Measurements from ENCODE around the gene LNX2. TPM values are rescaled to one million over a fixed set of nuclear protein-coding genes. Genes with fewer than 3 reads are reported as not detected.

LNX2 gene
- total and polyA plus RNA-seq, 11 donors = 3.6 to 18.7 (median 12.7) TPM

DNA sequence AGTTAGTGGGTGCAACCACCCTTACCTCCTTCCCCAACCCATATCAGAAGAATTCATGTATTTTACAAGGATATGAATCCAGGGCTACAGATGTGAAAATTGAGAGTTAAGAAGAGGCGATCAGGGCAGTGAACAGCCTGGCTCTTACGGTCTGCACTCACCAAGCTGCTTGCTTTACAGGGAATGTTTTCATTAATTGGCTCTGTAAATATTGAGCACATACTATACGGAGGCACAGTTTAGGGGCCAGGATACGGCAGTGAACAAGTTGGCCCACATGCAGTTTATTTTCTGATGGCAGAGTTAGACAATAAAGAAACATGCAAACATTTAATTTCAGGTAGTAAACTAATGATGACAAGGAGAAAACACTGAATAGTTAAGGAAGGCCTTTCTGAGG, 7.8 kb upstream of the LNX2 start:
- 68 to 96% (median 87%) methylated on average over 4 of the region's 4 CpGs for WGBS, 4 donors
- ATAC-seq = no peak
- DNase-seq = no peak

DNA sequence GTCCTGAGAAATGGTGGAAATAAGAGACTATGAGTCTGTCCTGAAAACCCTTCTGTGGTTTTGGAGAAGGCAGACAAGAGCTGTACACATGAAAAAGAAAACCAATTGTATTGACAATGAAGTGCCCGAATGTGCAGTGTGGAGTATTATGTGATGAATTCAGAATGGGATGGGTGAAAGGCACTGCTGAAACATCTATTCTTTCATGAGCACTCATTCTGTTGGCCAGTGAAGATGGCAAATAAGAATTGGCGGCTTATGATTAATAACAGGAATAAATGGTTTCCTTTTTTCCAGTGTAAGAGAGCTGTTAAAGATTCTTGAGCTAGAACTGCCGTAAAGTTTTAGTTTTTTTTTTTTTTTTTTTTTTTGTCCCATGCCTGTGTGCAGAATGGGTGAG, 7.1 kb upstream of the LNX2 start:
- H3K4me1 ChIP-seq = peaks cover 0 to 22% (median 10%) of the 10 kb centered on the region in 12 donors
- WGBS, 4 donors = 85 to 96% (median 89%) methylated on average over 3 of the region's 3 CpGs
- intact Hi-C loops (cut with DNase I) = loop anchor here in 2 of 10 donors (10.0 kb wide), 2 partner anchors 173 to 203 kb away; partner anchors contain the start of genes GTF3A (in 2 of the 2) and MTIF3 (in 1 of the 2)

More for the DNA sequence above, 7.8 kb upstream of the LNX2 start:
- H3K4me1 ChIP-seq = peaks cover 0 to 15% (median 4%) of the 10 kb centered on the region in 12 donors
- no peak overlapping the region for H3K27ac ChIP-seq
- peaks cover 0 to 34% (median 2%) of the 10 kb centered on the region in 9 donors for H3K36me3 ChIP-seq
- no peaks in the 10 kb centered on the region for H3K27me3 ChIP-seq
- H3K9me3 ChIP-seq = no peaks in the 10 kb centered on the region
- H3K4me3 ChIP-seq = no peak overlapping the region
- intact Hi-C loops (cut with DNase I) = loop anchor here in 2 of 10 donors (10.0 kb wide), 2 partner anchors 173 to 203 kb away; partner anchors contain the start of genes GTF3A (in 2 of the 2) and MTIF3 (in 1 of the 2)
- TF ChIP-seq, protein P1, sequence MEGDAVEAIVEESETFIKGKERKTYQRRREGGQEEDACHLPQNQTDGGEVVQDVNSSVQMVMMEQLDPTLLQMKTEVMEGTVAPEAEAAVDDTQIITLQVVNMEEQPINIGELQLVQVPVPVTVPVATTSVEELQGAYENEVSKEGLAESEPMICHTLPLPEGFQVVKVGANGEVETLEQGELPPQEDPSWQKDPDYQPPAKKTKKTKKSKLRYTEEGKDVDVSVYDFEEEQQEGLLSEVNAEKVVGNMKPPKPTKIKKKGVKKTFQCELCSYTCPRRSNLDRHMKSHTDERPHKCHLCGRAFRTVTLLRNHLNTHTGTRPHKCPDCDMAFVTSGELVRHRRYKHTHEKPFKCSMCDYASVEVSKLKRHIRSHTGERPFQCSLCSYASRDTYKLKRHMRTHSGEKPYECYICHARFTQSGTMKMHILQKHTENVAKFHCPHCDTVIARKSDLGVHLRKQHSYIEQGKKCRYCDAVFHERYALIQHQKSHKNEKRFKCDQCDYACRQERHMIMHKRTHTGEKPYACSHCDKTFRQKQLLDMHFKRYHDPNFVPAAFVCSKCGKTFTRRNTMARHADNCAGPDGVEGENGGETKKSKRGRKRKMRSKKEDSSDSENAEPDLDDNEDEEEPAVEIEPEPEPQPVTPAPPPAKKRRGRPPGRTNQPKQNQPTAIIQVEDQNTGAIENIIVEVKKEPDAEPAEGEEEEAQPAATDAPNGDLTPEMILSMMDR (IDR thresholded peaks at IDR 0.05) = no peak
- TF ChIP-seq POLR2A (IDR thresholded peaks at IDR 0.05) = no peak

DNA sequence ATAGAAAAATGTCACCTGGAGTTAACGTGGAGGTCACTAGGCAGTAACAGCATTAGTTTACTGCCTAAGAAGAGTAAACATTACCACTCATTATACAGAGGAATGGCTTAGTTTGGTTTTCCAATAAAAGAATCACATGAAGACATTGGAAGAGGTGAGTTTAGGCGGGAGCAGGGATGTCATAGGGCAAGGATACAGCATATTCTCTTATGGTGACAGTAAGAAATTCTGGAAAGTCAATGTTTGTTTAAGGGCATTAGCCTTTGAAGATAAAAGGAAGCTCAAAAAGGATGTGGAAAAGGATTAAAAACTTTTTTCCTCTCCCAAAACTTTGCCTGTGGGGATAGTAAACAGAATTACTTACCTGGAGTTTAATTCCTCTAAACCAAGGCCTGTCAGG, 5.5 kb upstream of the LNX2 start:
- ATAC-seq = no peak
- H3K9me3 ChIP-seq = no peaks in the 10 kb centered on the region
- 84 to 90% (median 88%) methylated on average over 2 of the region's 2 CpGs for WGBS, 4 donors
- TF ChIP-seq, protein P1 (IDR thresholded peaks at IDR 0.05) = no peak
- TF ChIP-seq POLR2A (IDR thresholded peaks at IDR 0.05) = no peak
- no peaks in the 10 kb centered on the region for H3K27me3 ChIP-seq
- no peak for DNase-seq
- H3K36me3 ChIP-seq = peaks cover 0 to 30% (median 5%) of the 10 kb centered on the region in 9 donors
- H3K4me1 ChIP-seq = peaks cover 0 to 23% (median 12%) of the 10 kb centered on the region in 12 donors
- H3K27ac ChIP-seq = no peak overlapping the region
- H3K4me3 ChIP-seq = no peak overlapping the region
- intact Hi-C loops (cut with DNase I) = loop anchor here in 2 of 10 donors (10.0 kb wide), 2 partner anchors 171 to 201 kb away; partner anchors contain the start of genes GTF3A (in 2 of the 2) and MTIF3 (in 1 of the 2)

More for the DNA sequence above, 7.1 kb upstream of the LNX2 start:
- H3K36me3 ChIP-seq = peaks cover 0 to 38% (median 5%) of the 10 kb centered on the region in 9 donors
- H3K27me3 ChIP-seq = no peaks in the 10 kb centered on the region
- ATAC-seq (no peak), DNase-seq (no peak)
- no peak overlapping the region for H3K27ac ChIP-seq
- no peaks in the 10 kb centered on the region for H3K9me3 ChIP-seq
- TF ChIP-seq POLR2A (IDR thresholded peaks at IDR 0.05) = no peak
- TF ChIP-seq, protein P1 (IDR thresholded peaks at IDR 0.05) = no peak
- no peak overlapping the region for H3K4me3 ChIP-seq

DNA sequence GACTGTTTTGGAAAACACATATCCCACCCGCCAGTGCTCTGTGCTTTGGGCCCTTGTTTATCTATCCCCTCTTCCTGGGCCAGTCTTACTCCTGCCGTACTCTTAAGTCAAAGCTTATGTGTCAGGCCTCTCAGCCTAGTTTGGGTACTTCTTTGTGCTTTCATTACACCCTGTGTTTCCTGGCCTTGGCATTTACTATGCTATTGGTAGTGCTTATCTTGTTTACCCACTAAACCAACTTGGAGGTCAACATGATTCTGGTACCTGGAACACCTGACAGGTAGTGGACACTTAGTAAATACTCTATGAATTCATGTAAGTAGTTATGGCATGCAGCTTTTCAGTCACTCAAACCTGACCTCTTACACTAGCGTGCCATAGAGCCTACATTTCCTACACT, 3.7 kb upstream of the LNX2 start:
- no peak for ATAC-seq
- 95 to 99% (median 98%) methylated on average over 3 of the region's 3 CpGs for WGBS, 4 donors

More for the DNA sequence above, 3.7 kb upstream of the LNX2 start:
- intact Hi-C loops (cut with DNase I) = loop anchor here in 4 of 10 donors (5.0 to 10.0 kb wide), 6 partner anchors 38 to 199 kb away; partner anchors contain the start of genes MTIF3 (in 3 of the 4) and GTF3A (in 2 of the 4)
- no peaks in the 10 kb centered on the region for H3K9me3 ChIP-seq
- DNase-seq = no peak
- H3K27ac ChIP-seq = no peak overlapping the region
- no peaks in the 10 kb centered on the region for H3K27me3 ChIP-seq
- H3K4me3 ChIP-seq = no peak overlapping the region
- TF ChIP-seq, protein P1 (IDR thresholded peaks at IDR 0.05) = no peak
- no peak for TF ChIP-seq POLR2A (IDR thresholded peaks at IDR 0.05)
- H3K36me3 ChIP-seq = peaks cover 0 to 30% (median 5%) of the 10 kb centered on the region in 9 donors
- H3K4me1 ChIP-seq = peaks cover 0 to 26% (median 14%) of the 10 kb centered on the region in 12 donors
